GM12891 (cell line): Measurements from ENCODE around the gene EFCAB7.

Source experiments
- POLR2A ChIP-seq: IDR thresholded peaks from 2 replicates; pipeline ENCODE4 v1.6.1; 2011; ENCODE audit warnings: low read depth, low read length, control low read depth
- POLR2AphosphoS5 ChIP-seq: IDR thresholded peaks from 2 replicates; pipeline ENCODE4 v1.6.1; 2011; ENCODE audit warnings: low read depth, low read length, control low read depth
- TAF1 ChIP-seq: IDR thresholded peaks from 2 replicates; pipeline ENCODE4 v1.6.1; 2011; ENCODE audit warnings: low read depth, low read length, control low read depth

DNA sequence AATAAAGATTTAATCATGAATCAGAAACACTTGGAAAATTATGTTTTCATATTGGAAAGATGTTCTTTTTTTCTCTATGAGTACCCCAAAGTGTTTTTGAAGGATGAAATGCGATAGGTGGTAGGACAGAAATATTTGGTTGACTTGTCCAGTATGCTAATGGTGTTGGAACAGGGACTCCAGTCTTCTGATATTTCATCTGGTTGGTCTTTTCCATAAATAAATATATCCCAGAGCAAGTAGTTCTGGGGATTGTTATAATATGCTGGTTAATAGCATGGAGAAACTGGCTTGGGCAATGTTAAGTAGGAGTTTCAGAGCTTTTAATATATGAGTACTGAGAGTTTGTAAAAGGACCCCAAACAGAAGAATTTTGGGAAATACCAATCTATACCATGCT, 78.6 kb downstream of the EFCAB7 start:
- TF ChIP-seq POLR2A, result no peak
- no peak for TF ChIP-seq POLR2AphosphoS5
- no peak for TF ChIP-seq TAF1
